OCI-LY7 (cell line): ENCODE data around the gene VAMP5. TPM values are rescaled to one million over a fixed set of nuclear protein-coding genes. Genes with fewer than 3 reads are reported as not detected.

ENCODE experiments used
- BruUV-seq: library from RNA; stranded (reverse); fragments of 400-500 nt; replicated peaks from 2 replicates; lab custom pipeline; 2021; lab: Mats Ljungman, UMichigan
- CTCF ChIA-PET: fragments of 300-600 bp; sonication (Branson Sonifier 250); formaldehyde crosslinking; loops from one replicate; lab custom pipeline; 2022; ENCODE audit warnings: antibody characterized with exemption; ENCODE audit not compliant: unreplicated experiment; lab: Charles Lee
- POLR2A ChIA-PET: fragments of 300-600 bp; sonication (Branson Sonifier 250); formaldehyde crosslinking; loops from one replicate; lab custom pipeline; 2022; ENCODE audit warnings: antibody characterized with exemption; lab: Charles Lee
- DNase-seq: peaks from one replicate; pipeline ENCODE4 v3.0.0-alpha.2; 2015; ENCODE audit warnings: low spot score
- H2AFZ ChIP-seq: fragments of 200-600 bp; sonication (generic), shearing (Covaris generic); 2 replicates; pipeline ENCODE4 v1.6.1; 2014; ENCODE audit warnings: mild to moderate bottlenecking, antibody characterized with exemption, low read length, moderate library complexity
- H3K27ac ChIP-seq: fragments of 200-600 bp; sonication (generic); 2 replicates; pipeline ENCODE4 v1.5.1; 2014; ENCODE audit warnings: mixed run types, low read depth, mild to moderate bottlenecking, moderate library complexity, low read length, inconsistent platforms; ENCODE audit not compliant: poor library complexity, severe bottlenecking
- H3K36me3 ChIP-seq: fragments of 200-600 bp; sonication (generic); 2 replicates; pipeline ENCODE4 v1.6.1; 2014; ENCODE audit warnings: mild to moderate bottlenecking, antibody characterized with exemption, low read length, moderate library complexity, mixed read lengths; ENCODE audit not compliant: insufficient read depth
- H3K4me1 ChIP-seq: fragments of 200-600 bp; sonication (generic); 2 replicates; pipeline ENCODE4 v1.5.1; 2014; ENCODE audit warnings: mild to moderate bottlenecking, low read length; ENCODE audit not compliant: insufficient read depth, poor library complexity, severe bottlenecking
- H3K4me2 ChIP-seq: fragments of 200-600 bp; sonication (generic); 2 replicates; pipeline ENCODE4 v1.6.1; 2014; ENCODE audit warnings: mild to moderate bottlenecking, low read length
- H3K4me3 ChIP-seq: fragments of 200-600 bp; sonication (generic); 2 replicates; pipeline ENCODE4 v1.5.1; 2014; ENCODE audit warnings: mild to moderate bottlenecking, low read depth, low read length; ENCODE audit not compliant: poor library complexity, severe bottlenecking
- H3K79me2 ChIP-seq: fragments of 200-600 bp; sonication (generic); 2 replicates; pipeline ENCODE4 v1.6.1; 2016; ENCODE audit warnings: low read depth, mild to moderate bottlenecking, low read length, moderate library complexity, mixed read lengths; ENCODE audit not compliant: insufficient read depth
- H3K9me2 ChIP-seq: fragments of 200-600 bp; sonication (generic); 2 replicates; pipeline ENCODE4 v1.6.1; 2016; ENCODE audit warnings: mild to moderate bottlenecking, low read length, mixed read lengths; ENCODE audit not compliant: insufficient read depth
- H3K9me3 ChIP-seq: fragments of 200-600 bp; sonication (generic); 2 replicates; pipeline ENCODE4 v1.6.1; 2014; ENCODE audit warnings: mild to moderate bottlenecking, mixed run types, low read length, mixed read lengths
- H4K20me1 ChIP-seq: fragments of 200-600 bp; sonication (generic); 2 replicates; pipeline ENCODE4 v1.6.1; 2014; ENCODE audit warnings: mild to moderate bottlenecking, antibody characterized with exemption, low read length, moderate library complexity, mixed read lengths; ENCODE audit not compliant: insufficient read depth
- CTCF ChIP-seq: fragments of 200-600 bp; sonication (generic); conservative IDR thresholded peaks from 2 replicates; pipeline ENCODE4 v1.5.1; 2014; ENCODE audit warnings: mild to moderate bottlenecking, antibody characterized with exemption, low read length, moderate library complexity, mixed read lengths
- EZH2phosphoT487 ChIP-seq: fragments of 200-600 bp; sonication (generic); IDR thresholded peaks from 2 replicates; pipeline ENCODE4 v1.6.1; 2018; ENCODE audit warnings: low read depth, borderline replicate concordance, mild to moderate bottlenecking, mixed run types, antibody characterized with exemption, low read length, moderate library complexity, mixed read lengths
- intact Hi-C: fragments of 100-400 bp; cut with micrococcal nuclease; formaldehyde crosslinking; loops from one replicate; pipeline ENCODE4 v1.10.0; 2022; ENCODE audit not compliant: unreplicated experiment
- total RNA-seq, 2 experiments: library from RNA; depleted of rRNA in 1 of 2; stranded (reverse); fragments of >200 nt in 1 of 2; shearing (Covaris generic) in 1 of 2; gene quantifications; 2 replicates each; pipeline ENCODE4 v1.2.3, GENCODE V29; 2014 to 2022

The VAMP5 gene
- total RNA-seq, 2 experiments from 2014 or later: 3.0 to 3.9 TPM

DNA sequence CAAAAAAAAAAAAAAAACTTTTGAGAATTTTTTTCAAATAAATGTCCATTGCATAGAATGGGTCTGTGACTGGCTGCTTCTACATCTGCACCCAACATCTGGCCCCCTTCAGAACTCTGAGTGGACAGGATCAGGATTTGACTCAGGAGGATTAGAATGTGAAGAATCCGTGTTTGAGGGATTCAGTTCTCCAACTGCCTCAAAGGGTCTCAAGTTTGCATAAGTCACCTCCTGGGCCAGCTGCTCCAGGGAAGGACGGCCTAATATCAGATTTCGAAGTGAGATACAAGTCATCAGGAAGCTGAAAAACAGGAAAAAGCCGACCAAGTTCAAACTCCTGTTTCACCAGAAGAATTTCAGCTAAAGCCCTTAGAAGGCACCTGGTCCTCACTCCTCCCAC, 34.4 kb upstream of the VAMP5 start:
- H3K4me3 ChIP-seq: no peak overlapping the region
- BruUV-seq: no TSS peak
- no peak overlapping the region for H3K4me2 ChIP-seq
- H2AFZ ChIP-seq: no peak overlapping the region
- H3K79me2 ChIP-seq: no peaks in the 10 kb centered on the region
- intact Hi-C loops: no loop called here
- H4K20me1 ChIP-seq: no peaks in the 10 kb centered on the region; the same call in 1 of the 2 replicates
- CTCF ChIA-PET: interaction anchor here (0.6 to 2.7 kb wide), 2 partner anchors 113 to 130 kb away, joined by 4 to 7 read pairs; no protein-coding TSS in a partner anchor
- H3K27ac ChIP-seq: no peak overlapping the region
- no peaks in the 10 kb centered on the region for H3K4me1 ChIP-seq
- no peak for DNase-seq
- TF ChIP-seq EZH2phosphoT487 (no peak), CTCF (no peak)
- POLR2A ChIA-PET: interaction anchor here (0.6 to 5.3 kb wide), 6 partner anchors 9 to 167 kb away, joined by 3 to 48 read pairs (median 6); partner anchors contain the start of gene MAT2A
- no peaks in the 10 kb centered on the region for H3K9me2 ChIP-seq
- H3K9me3 ChIP-seq: no peaks in the 10 kb centered on the region
- H3K36me3 ChIP-seq: peaks cover 83% of the 10 kb centered on the region

GRCh38 chr2:85550486-85550885, 33.7 kb upstream of the VAMP5 start:
- no peak for DNase-seq
- no peak overlapping the region for H3K27ac ChIP-seq
- no peaks in the 10 kb centered on the region for H3K79me2 ChIP-seq
- no peaks in the 10 kb centered on the region for H3K9me3 ChIP-seq
- ChIA-PET CTCF (interaction anchor here (0.6 to 2.7 kb wide), 2 partner anchors 113 to 131 kb away, joined by 4 to 7 read pairs; no protein-coding TSS in a partner anchor), POLR2A (interaction anchor here (2.1 to 5.3 kb wide), 4 partner anchors 8 to 131 kb away, joined by 7 to 48 read pairs (median 10); partner anchors contain the start of genes GGCX, MAT2A and SH2D6)
- H3K4me3 ChIP-seq: no peak overlapping the region
- H3K9me2 ChIP-seq: no peaks in the 10 kb centered on the region
- no peak overlapping the region for H2AFZ ChIP-seq
- intact Hi-C loops: no loop called here
- no peak overlapping the region for H3K4me2 ChIP-seq
- no peaks in the 10 kb centered on the region; the same call in 1 of the 2 replicates for H4K20me1 ChIP-seq
- peaks cover 83% of the 10 kb centered on the region for H3K36me3 ChIP-seq
- no TSS peak for BruUV-seq
- H3K4me1 ChIP-seq: no peaks in the 10 kb centered on the region
- TF ChIP-seq CTCF: no peak
- TF ChIP-seq EZH2phosphoT487: no peak
